ENCODE results near the gene OR10G6.

DNA sequence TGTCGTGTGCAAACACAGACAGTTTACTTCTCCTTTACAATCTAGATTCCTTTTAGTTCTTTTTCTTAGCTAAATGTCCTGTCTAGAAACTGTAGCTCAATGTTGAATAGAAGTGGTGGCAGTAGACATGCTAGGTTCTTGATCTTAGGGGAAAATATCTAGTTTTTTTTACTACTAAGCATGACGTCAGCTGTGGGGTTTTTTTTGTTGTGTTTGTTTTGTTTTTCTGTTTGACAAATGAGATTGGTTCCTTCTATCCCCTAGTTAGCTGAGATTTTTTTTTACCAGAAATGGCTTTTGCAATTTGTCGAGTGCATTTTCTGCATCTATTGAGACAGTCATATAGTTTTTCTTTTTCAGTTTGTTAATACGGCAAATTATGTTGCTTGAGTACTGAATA, 48.5 kb upstream of the OR10G6 start:
- TF ChIP-seq, protein P1, sequence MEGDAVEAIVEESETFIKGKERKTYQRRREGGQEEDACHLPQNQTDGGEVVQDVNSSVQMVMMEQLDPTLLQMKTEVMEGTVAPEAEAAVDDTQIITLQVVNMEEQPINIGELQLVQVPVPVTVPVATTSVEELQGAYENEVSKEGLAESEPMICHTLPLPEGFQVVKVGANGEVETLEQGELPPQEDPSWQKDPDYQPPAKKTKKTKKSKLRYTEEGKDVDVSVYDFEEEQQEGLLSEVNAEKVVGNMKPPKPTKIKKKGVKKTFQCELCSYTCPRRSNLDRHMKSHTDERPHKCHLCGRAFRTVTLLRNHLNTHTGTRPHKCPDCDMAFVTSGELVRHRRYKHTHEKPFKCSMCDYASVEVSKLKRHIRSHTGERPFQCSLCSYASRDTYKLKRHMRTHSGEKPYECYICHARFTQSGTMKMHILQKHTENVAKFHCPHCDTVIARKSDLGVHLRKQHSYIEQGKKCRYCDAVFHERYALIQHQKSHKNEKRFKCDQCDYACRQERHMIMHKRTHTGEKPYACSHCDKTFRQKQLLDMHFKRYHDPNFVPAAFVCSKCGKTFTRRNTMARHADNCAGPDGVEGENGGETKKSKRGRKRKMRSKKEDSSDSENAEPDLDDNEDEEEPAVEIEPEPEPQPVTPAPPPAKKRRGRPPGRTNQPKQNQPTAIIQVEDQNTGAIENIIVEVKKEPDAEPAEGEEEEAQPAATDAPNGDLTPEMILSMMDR (IDR thresholded peaks at IDR 0.05; ENCODE audit: borderline replicate concordance, extremely low read depth, low read length, poor library complexity, severe bottlenecking): no peak
- TF ChIP-seq EZH2 (IDR thresholded peaks at IDR 0.05; ENCODE audit: borderline replicate concordance, low read depth, low read length, severe bottlenecking): no peak
